Epithelial cell of esophagus (primary cell): ENCODE measurements around the gene LANCL1.

Experiments
- DNase-seq: peaks from one replicate; pipeline ENCODE4 v3.0.0; 2010; ENCODE audit warnings: low read depth
- H3K4me3 ChIP-seq: 2 replicates; pipeline ENCODE4 v1.5.1; 2011; ENCODE audit warnings: mild to moderate bottlenecking, low read length, control low read depth
- CTCF ChIP-seq: IDR thresholded peaks from 2 replicates; pipeline ENCODE4 v1.5.1; 2011; ENCODE audit warnings: low read depth, mild to moderate bottlenecking, low read length, control low read depth, inconsistent platforms; ENCODE audit not compliant: insufficient read depth; ENCODE audit errors: missing control alignments

Gene LANCL1

GRCh38 chr2:210480079-210480478, 3.5 kb upstream of the LANCL1 start:
- no peak overlapping the region for H3K4me3 ChIP-seq
- DNase-seq, result peak; percentile 48
- no peak for TF ChIP-seq CTCF

GRCh38 chr2:210478661-210479060, 2.1 kb upstream of the LANCL1 start:
- DNase-seq, result no peak
- no peak for TF ChIP-seq CTCF
- H3K4me3 ChIP-seq, result no peak overlapping the region

GRCh38 chr2:210477496-210477895, 937 bp upstream of the LANCL1 start:
- TF ChIP-seq CTCF, result no peak
- DNase-seq, result peak; percentile 73
- peak overlapping the region; percentile 83 for H3K4me3 ChIP-seq

- peak overlapping the region; percentile 83 for H3K4me3 ChIP-seq
- DNase-seq, result no peak
- TF ChIP-seq CTCF, result no peak
These were observed 853 bp downstream of the LANCL1 start for GRCh38 chr2:210475706-210476105.

GRCh38 chr2:210474776-210475175, 1.8 kb downstream of the LANCL1 start:
- no peak for TF ChIP-seq CTCF
- DNase-seq, result no peak
- no peak overlapping the region for H3K4me3 ChIP-seq

- no peak overlapping the region for H3K4me3 ChIP-seq
- no peak for DNase-seq
- TF ChIP-seq CTCF, result no peak
These were observed 15.2 kb downstream of the LANCL1 start for GRCh38 chr2:210461401-210461800.

- DNase-seq, result no peak
- no peak overlapping the region for H3K4me3 ChIP-seq
- no peak for TF ChIP-seq CTCF
These were observed 16.0 kb downstream of the LANCL1 start for GRCh38 chr2:210460322-210461227.
